GM13977 (cell line): ENCODE data around the gene AK9.

Source experiments
- DNase-seq: peaks from one replicate; pipeline ENCODE4 v3.0.0; 2012; ENCODE audit warnings: low spot score
- in situ Hi-C: fragments of 300-500 bp; cut with MboI; formaldehyde crosslinking; loops from one replicate; pipeline ENCODE4 v1.12.0; 2022; ENCODE audit warnings: low sequenced_read_pairs, low pct_unique_long_range_greater_than_20kb, mixed read lengths, inconsistent platforms; ENCODE audit not compliant: unreplicated experiment
- TF ChIP-seq, protein P1 (sequence below): IDR thresholded peaks from 2 replicates; pipeline ENCODE4 v1.5.1; 2012; ENCODE audit warnings: mild to moderate bottlenecking, control low read depth; ENCODE audit not compliant: insufficient read depth; ENCODE audit errors: extremely low read depth, missing control alignments

Gene AK9

DNA sequence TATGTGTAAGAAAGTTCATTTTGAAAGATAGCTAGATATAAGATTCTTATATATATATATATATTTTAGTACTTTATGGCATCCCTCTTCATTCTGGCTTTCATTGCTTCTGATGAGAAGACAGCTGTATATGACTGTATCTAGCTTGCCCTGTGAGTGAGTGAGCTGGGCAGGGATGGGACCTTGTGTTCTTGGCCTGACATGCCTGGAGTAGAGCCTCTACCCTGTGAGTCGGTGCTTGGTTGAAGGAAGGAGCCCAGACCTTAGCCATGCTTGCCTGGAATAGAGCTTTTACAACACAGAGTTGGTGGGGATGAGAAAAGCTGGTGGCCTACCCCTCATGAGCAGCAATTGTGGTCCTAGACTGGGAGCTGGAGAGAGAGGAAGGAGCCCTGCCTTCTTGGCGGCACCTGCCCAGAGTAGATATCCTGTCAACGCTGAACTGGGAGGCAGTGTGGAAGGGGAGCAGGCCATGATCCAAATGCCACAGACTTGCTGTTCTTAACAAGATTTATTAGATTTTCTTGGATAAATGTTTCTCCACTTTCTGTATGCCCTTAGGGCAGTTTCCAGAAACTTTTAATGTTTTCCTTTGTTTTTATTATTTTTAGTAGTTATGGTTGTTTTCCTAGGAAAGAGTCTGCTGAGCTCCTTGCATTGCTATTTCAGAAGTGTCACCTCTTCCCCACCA, 31.7 kb upstream of the AK9 start:
- in situ Hi-C loops, result loop anchor here (25.0 kb wide), 1 partner anchor 665 kb away; no protein-coding TSS in a partner anchor
- DNase-seq, result no peak
- TF ChIP-seq, protein P1, sequence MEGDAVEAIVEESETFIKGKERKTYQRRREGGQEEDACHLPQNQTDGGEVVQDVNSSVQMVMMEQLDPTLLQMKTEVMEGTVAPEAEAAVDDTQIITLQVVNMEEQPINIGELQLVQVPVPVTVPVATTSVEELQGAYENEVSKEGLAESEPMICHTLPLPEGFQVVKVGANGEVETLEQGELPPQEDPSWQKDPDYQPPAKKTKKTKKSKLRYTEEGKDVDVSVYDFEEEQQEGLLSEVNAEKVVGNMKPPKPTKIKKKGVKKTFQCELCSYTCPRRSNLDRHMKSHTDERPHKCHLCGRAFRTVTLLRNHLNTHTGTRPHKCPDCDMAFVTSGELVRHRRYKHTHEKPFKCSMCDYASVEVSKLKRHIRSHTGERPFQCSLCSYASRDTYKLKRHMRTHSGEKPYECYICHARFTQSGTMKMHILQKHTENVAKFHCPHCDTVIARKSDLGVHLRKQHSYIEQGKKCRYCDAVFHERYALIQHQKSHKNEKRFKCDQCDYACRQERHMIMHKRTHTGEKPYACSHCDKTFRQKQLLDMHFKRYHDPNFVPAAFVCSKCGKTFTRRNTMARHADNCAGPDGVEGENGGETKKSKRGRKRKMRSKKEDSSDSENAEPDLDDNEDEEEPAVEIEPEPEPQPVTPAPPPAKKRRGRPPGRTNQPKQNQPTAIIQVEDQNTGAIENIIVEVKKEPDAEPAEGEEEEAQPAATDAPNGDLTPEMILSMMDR, result no peak

DNA sequence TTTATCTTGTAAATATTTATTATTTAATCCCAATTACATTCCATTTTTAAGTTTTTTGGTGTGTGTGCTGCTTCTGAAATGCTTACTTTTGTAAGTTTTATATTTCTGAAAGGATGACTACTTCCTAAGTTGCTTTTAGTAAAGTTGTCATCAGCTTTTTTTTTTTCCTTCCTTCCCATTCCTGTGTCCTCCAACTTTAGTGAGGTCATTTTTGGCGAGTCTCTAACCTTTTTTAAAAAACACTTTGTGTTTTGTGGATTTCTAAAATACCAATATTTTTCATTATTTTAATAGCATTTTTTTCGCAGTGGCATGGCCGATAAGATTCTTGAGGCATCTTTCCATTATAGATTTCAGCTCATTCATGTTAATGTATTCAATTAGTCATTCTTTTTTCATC, 31.0 kb upstream of the AK9 start:
- TF ChIP-seq, protein P1, result no peak
- DNase-seq, result no peak
- in situ Hi-C loops, result loop anchor here (25.0 kb wide), 1 partner anchor 665 kb away; no protein-coding TSS in a partner anchor

DNA sequence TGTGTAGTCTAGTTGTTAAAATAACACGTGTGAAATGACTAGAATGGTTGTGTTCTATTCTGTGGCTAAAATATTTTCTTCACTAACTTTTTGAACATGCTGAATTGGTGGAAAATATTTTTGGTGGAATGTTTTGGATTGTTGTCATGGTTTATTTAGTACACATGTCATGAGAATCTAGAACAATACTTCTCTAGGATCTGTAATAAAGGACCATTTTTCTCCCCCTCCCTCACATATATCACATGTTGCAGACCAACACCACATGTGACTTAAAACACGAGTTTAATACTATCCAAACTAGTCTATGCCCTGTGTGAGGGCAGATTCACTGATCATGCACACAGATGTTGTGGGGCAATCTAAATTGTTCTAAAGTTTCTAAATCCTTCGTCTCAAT, 29.3 kb upstream of the AK9 start:
- DNase-seq, result no peak
- TF ChIP-seq, protein P1, result no peak
- in situ Hi-C loops, result loop anchor here (25.0 kb wide), 1 partner anchor 667 kb away; no protein-coding TSS in a partner anchor

DNA sequence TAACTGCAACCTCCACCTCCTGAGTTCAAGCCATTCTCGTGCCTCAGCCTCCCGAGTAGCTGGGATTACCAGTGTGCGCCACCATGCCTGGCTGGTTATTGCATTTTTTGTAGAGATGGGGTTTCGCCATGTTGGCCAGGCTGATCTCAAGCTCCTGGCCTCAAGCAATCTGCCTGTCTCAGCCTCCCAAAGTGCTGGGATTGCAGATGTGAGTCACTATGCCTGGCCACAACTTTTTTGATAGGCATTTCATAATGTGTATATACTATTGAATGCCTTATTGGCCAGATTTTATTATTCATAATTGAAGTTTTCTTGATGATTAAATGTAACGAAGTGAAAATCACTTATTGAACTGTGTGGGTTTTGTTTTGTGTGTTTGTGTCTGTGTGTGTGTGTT, 28.0 kb upstream of the AK9 start:
- TF ChIP-seq, protein P1, result no peak
- in situ Hi-C loops, result loop anchor here (10.0 to 25.0 kb wide), 2 partner anchors 316 to 668 kb away; no protein-coding TSS in a partner anchor
- no peak for DNase-seq

DNA sequence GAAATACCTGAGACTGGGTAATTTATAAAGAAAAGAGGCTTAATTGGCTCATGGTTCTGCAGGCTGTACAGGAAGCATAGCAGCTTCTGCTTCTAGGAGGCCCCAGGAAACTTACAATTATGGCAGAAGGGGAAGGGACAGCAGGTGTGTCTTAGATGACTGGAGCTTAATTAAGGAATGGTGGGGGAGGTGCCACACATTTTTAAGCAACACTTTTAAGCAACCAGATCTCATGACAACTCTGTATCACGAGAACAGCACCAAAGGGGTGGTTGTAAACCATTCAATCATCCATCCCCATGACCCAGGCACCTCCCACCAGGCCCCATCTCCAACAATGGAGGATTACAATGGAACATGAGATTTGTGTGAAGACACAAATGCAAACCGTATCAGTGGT, 27.0 kb upstream of the AK9 start:
- in situ Hi-C loops, result loop anchor here (10.0 to 25.0 kb wide), 2 partner anchors 317 to 669 kb away; no protein-coding TSS in a partner anchor
- no peak for DNase-seq
- TF ChIP-seq, protein P1, result no peak

DNA sequence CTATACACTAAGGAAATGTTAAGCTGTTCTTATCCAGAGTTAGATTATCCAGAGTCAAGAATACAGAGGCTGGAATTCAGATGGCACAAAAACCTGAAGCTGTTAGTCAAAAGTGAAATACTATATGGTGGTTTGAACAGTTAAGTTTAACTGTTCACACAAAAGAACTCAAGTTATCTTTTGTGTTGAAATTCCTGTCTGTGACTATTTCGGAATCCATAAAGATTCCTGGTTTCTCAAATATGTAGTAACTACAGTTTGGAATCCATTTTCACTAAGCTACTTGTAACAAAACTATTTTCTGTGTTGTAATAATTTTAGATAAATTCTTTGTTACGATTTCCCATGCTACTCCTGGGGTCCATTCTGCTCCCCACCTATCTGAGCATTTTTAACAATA, 24.6 kb upstream of the AK9 start:
- no peak for DNase-seq
- TF ChIP-seq, protein P1, result no peak
- in situ Hi-C loops, result loop anchor here (10.0 to 25.0 kb wide), 2 partner anchors 319 to 672 kb away; no protein-coding TSS in a partner anchor
